ENCODE measurements around the gene TAS2R13.

Gene TAS2R13

GRCh38 chr12:10867381-10867780, 42.0 kb downstream of the TAS2R13 start:
- no peak for DNase-seq (ENCODE audit: low spot score)

- DNase-seq (ENCODE audit: low spot score) = no peak
Measured at GRCh38 chr12:10863512-10864218, 45.7 kb downstream of the TAS2R13 start.

- no peak for DNase-seq (ENCODE audit: low spot score)
Measured at GRCh38 chr12:10861366-10861765, 48.0 kb downstream of the TAS2R13 start.

All from AG20443 (cell line).